KOPT-K1 (cell line): ENCODE results near the gene NEK4.
A peak's percentile ranks its signal among the peaks of the same experiment; 100 is the strongest.

Source experiments
- H3K27ac ChIP-seq: fragments of 200-600 bp; sonication (generic); 2 replicates; pipeline ENCODE4 v1.5.1; 2016; ENCODE audit warnings: antibody characterized with exemption, mild to moderate bottlenecking, low read depth, low read length; ENCODE audit not compliant: poor library complexity, severe bottlenecking
- H3K36me3 ChIP-seq: fragments of 200-600 bp; sonication (generic); 2 replicates; pipeline ENCODE4 v1.5.1; 2017; ENCODE audit warnings: antibody characterized with exemption, mild to moderate bottlenecking, low read length, moderate library complexity; ENCODE audit not compliant: insufficient read depth
- H3K9me3 ChIP-seq: fragments of 200-600 bp; sonication (generic); 2 replicates; pipeline ENCODE4 v1.5.1; 2017; ENCODE audit warnings: antibody characterized with exemption, low read length, mild to moderate bottlenecking; ENCODE audit not compliant: insufficient read depth, poor library complexity, severe bottlenecking

NEK4 gene

GRCh38 chr3:52770496-52771333, at the start of gene NEK4:
NEK4 (minus strand) TSS chr3:52770940; CDS start chr3:52770746, 194 bp downstream.
- H3K36me3 ChIP-seq = peaks cover 26% of the 10 kb centered on the region
- H3K9me3 ChIP-seq = no peaks in the 10 kb centered on the region
- H3K27ac ChIP-seq = peak within 1 kb of the TSS; percentile 84

DNA sequence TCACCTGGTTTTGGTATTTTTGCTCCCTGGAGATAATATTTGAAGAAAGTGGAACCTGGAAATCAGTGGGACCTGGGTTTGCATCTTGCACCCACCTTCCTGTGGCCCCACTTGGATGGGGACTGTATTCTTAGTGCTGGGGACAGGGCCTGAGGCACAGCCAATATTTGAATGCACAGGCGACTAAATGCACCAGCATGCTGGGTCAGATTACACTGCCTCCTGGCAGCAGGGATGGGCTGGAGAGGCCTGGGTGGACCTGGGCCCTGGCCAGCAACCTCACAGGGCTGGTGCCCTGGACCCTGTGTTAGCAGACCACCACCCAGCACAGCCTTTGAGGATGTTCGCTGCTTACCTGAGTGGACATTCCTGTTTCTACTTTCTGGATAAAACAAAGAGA, 49.2 kb upstream of the NEK4 start:
- H3K27ac ChIP-seq = no peak overlapping the region

DNA sequence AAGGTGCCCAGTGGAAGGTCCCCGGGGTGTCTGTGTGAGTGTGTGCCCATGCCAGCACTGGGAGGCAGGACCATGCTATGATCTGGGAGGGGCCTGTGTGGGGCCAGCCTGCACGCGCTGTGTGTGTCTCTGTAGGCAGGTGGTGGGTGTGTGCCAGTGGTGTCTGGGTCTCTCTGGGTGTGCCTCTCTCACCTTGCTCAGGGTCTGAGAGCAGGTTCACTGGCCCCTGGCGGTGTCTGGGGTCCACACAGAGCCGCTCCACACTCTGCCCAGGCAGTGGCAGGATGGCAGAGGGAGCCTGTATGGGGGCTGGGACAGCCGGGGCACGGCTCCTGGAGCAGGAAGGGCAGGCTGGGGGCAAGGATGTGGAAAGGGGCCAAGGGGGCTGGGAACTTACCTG, 47.1 kb upstream of the NEK4 start:
- Histone ChIP-seq H3K27ac (no peak overlapping the region), H3K36me3 (no peaks in the 10 kb centered on the region), H3K9me3 (no peaks in the 10 kb centered on the region)

More for the DNA sequence above, 49.2 kb upstream of the NEK4 start:
- Histone ChIP-seq H3K9me3 (no peaks in the 10 kb centered on the region), H3K36me3 (no peaks in the 10 kb centered on the region)

DNA sequence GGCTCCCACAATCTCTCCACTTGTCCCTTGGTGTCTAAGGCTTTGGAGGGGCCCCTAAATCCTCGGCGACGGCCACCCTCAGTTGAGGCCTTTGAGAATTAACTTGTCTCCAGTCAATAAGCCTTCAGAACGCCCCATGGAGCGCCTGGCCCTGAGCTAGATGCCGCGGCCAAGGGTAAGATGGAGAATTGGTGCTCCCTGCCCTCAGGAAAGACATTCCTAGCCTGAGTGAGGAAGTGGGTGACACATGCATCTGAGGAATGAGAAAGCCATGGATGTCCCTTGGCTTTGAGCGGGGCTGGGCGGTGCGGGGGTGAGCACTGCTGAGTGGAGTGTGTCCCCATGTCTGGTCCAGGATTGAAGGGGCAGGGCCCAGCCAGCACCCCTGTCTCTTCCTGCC, 46.5 kb upstream of the NEK4 start:
- Histone ChIP-seq H3K36me3 (no peaks in the 10 kb centered on the region), H3K9me3 (no peaks in the 10 kb centered on the region), H3K27ac (no peak overlapping the region)

- Histone ChIP-seq H3K36me3 (no peaks in the 10 kb centered on the region), H3K9me3 (no peaks in the 10 kb centered on the region), H3K27ac (no peak overlapping the region)
Observed at GRCh38 chr3:52816654-52817053, 45.9 kb upstream of the NEK4 start.

DNA sequence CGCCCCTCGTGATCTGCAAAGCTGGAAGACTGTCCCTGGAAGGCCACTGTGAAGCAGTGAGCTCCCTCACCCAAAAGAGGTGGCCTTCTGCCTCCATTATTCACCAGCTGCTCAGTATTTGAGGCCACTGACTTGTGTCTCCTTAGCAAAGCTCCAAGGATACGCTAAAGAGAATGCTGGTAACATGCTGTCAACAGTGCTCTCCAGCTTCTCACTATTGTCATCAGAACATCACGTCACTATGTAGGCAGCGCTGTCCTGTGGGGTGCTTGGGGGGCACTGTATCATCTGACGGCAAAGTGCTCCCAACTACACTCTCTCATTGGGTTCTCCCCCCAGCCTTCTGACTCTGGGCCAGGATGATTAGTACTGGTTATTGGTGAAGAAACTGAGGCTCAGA, 45.5 kb upstream of the NEK4 start:
- Histone ChIP-seq H3K36me3 (no peaks in the 10 kb centered on the region), H3K27ac (no peak overlapping the region), H3K9me3 (no peaks in the 10 kb centered on the region)

- Histone ChIP-seq H3K27ac (no peak overlapping the region), H3K9me3 (no peaks in the 10 kb centered on the region), H3K36me3 (no peaks in the 10 kb centered on the region)
Observed at GRCh38 chr3:52813810-52814209, 43.1 kb upstream of the NEK4 start.

DNA sequence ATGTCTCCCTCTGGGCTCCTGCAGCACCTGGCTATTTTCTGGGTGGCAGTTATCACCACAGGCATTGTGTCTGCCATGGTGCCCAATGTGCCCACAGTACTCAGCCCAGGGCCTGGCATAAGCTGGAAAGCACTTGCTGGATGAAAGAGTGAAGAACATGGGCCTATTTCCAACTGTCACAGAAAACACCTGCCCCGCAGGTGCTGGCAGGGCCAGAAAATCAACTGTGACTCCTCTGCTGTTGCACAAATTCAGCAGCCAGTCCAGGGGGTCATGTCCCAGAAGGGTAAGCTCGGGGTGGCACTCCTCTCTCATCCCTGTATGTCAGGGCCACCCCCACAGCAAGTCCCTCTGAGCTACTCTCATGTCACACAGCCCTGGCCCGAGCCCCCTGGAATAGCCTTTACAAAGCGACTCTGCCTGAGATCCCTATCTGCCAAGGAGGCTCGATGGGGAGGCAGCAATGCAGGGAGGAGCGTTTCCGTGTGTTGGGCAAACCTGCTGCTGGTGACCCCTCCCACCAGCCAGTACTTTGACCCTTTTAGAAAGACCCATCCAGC, 40.8 kb upstream of the NEK4 start:
- Histone ChIP-seq H3K36me3 (no peaks in the 10 kb centered on the region), H3K27ac (peak overlapping the region; percentile 58), H3K9me3 (no peaks in the 10 kb centered on the region)

- Histone ChIP-seq H3K27ac (peak overlapping the region; percentile 58), H3K36me3 (no peaks in the 10 kb centered on the region), H3K9me3 (no peaks in the 10 kb centered on the region)
Observed at GRCh38 chr3:52810923-52811322, 40.2 kb upstream of the NEK4 start.

- Histone ChIP-seq H3K27ac (peak overlapping the region; percentile 58), H3K9me3 (no peaks in the 10 kb centered on the region), H3K36me3 (no peaks in the 10 kb centered on the region)
Observed at GRCh38 chr3:52809662-52810377, 39.1 kb upstream of the NEK4 start.

- H3K27ac ChIP-seq = peak overlapping the region; percentile 58
- no peaks in the 10 kb centered on the region for H3K36me3 ChIP-seq
- no peaks in the 10 kb centered on the region for H3K9me3 ChIP-seq
Observed at GRCh38 chr3:52809149-52809548, 38.4 kb upstream of the NEK4 start.

DNA sequence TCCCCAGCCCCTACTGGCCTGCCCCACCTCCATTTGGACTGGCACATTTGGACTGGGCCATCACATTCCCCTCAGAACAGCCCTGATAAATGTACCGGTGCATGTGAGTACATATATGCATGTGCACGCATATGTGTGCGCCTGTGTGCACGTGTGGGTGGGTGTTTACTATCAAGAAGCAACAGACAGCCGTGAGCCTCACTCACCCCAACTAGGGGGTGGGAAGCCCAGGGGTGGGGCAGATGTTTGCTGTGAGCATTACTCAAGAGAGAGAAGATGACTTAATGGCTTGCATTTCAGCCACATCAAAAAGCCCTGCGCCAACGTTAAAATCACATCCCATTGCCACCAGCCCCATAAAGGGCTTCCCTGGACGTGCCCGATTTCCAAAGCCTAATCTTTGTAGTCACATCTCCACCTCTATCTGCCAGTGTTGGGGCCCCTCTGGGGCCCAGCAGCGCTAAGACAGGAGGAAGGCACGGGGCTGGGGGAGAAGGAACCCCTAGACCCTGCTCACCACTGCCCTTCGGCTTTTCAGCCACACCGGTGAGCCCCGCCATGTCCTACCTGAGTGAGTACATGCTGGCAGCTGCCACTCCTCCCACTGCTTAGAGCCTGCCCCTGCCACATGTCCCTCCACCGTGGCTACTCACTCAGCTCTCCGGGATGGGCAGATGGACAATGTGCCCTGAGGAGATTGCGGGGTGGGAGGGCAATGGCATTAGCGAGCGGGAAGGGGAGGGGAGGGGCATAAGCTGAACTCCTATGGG, 34.7 kb upstream of the NEK4 start:
- Histone ChIP-seq H3K27ac (no peak overlapping the region), H3K36me3 (no peaks in the 10 kb centered on the region), H3K9me3 (no peaks in the 10 kb centered on the region)

DNA sequence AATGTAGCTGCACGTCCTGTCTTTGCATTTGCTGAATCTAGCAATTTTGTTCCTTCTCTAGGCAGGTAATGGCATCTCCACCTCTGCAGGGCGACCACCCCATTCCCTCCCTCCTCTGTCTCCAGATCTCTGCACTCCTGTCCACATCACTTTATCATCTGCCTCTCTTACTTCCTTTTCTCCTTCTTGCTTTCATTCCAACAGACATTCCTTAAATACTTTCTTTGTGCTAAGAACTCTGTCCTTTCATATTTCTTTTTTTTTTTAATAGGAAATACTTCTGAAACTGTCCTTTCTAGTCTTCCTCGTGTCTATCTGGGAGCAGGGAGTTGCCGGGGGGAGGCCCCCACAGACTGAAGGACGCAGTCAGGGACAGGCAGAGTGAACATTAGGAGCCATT, 31.1 kb upstream of the NEK4 start:
- H3K9me3 ChIP-seq = no peaks in the 10 kb centered on the region
- no peak overlapping the region for H3K27ac ChIP-seq
- H3K36me3 ChIP-seq = no peaks in the 10 kb centered on the region

- H3K36me3 ChIP-seq = no peaks in the 10 kb centered on the region
- no peak overlapping the region for H3K27ac ChIP-seq
Observed at GRCh38 chr3:52800079-52800478, 29.3 kb upstream of the NEK4 start.

GRCh38 chr3:52798978-52799476, 28.3 kb upstream of the NEK4 start:
- Histone ChIP-seq H3K27ac (no peak overlapping the region), H3K9me3 (no peaks in the 10 kb centered on the region), H3K36me3 (no peaks in the 10 kb centered on the region)

More at GRCh38 chr3:52800079-52800478, 29.3 kb upstream of the NEK4 start:
- no peaks in the 10 kb centered on the region for H3K9me3 ChIP-seq
